ENCODE measurements around the gene RPLP2. TPM values are rescaled to one million over a fixed set of nuclear protein-coding genes. Genes with fewer than 3 reads are reported as not detected.

The RPLP2 gene
- total RNA-seq, 4 donors from 2014 or later: 555 to 1,150 (median 858) TPM

DNA sequence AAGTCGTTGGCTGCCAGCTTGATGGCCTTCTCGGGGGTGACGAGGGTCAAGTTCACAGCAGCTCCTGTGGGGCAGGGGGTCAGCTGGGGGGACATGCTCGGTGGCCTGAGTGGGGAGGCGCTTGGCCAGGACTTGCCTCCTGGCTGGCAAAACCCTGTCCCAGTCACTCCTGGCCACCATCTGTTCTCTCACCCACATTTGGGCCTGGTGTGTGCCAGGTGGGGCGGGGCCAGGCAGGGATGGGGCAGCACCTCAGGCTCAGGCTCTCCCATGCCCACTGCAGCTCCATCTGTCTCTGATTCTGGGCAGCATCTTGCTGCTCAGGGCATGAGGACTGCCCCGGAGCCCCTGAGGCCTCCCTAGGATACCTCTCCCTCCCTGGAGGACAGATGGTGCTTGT lies 16.2 kb upstream of the RPLP2 start:
- ATAC-seq (ENCODE audit: low FRiP score) (no peak), DNase-seq (ENCODE audit: low spot score) (no peak)
- TF ChIP-seq, protein P1, sequence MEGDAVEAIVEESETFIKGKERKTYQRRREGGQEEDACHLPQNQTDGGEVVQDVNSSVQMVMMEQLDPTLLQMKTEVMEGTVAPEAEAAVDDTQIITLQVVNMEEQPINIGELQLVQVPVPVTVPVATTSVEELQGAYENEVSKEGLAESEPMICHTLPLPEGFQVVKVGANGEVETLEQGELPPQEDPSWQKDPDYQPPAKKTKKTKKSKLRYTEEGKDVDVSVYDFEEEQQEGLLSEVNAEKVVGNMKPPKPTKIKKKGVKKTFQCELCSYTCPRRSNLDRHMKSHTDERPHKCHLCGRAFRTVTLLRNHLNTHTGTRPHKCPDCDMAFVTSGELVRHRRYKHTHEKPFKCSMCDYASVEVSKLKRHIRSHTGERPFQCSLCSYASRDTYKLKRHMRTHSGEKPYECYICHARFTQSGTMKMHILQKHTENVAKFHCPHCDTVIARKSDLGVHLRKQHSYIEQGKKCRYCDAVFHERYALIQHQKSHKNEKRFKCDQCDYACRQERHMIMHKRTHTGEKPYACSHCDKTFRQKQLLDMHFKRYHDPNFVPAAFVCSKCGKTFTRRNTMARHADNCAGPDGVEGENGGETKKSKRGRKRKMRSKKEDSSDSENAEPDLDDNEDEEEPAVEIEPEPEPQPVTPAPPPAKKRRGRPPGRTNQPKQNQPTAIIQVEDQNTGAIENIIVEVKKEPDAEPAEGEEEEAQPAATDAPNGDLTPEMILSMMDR (IDR thresholded peaks at IDR 0.05): no peak

DNA sequence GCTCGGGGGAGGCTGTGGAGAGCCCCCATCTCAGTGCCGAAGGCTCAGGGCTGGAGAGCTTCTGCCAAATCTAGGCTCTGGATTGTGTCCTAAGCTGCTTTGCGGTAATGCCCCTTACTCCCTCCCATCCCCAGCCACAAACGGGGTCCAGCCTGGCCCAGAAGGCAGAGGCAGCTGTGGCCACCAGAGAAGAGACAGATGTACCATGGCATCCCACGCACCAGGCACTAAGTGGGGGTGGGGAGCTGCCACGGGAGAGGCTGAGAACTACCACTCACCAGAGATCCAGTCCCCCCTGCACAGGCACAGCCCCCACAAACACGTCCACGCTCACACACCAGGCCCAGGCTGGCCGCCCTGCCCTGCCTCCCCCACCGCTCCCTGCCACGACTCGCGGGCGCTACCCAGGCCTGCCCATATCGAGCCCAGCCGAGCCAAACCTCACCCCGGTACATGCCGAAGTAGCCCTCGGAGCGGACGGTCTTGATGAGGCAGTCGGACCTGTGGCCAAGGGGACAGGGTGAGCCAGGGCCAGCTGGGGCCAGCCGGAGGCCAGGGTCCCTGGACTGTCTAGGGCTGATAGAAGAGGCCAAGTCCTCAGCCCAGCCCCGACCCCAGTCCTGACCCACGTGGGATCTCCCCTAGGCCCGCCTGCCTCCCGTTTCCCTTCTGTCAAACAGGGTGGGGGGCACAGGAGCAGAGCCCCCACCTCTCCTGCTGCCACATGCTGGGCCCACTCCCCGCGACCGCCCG lies 15.6 kb upstream of the RPLP2 start:
- ATAC-seq (ENCODE audit: low FRiP score): no peak
- TF ChIP-seq, protein P1 (IDR thresholded peaks at IDR 0.05): no peak
- DNase-seq (ENCODE audit: low spot score): no peak

DNA sequence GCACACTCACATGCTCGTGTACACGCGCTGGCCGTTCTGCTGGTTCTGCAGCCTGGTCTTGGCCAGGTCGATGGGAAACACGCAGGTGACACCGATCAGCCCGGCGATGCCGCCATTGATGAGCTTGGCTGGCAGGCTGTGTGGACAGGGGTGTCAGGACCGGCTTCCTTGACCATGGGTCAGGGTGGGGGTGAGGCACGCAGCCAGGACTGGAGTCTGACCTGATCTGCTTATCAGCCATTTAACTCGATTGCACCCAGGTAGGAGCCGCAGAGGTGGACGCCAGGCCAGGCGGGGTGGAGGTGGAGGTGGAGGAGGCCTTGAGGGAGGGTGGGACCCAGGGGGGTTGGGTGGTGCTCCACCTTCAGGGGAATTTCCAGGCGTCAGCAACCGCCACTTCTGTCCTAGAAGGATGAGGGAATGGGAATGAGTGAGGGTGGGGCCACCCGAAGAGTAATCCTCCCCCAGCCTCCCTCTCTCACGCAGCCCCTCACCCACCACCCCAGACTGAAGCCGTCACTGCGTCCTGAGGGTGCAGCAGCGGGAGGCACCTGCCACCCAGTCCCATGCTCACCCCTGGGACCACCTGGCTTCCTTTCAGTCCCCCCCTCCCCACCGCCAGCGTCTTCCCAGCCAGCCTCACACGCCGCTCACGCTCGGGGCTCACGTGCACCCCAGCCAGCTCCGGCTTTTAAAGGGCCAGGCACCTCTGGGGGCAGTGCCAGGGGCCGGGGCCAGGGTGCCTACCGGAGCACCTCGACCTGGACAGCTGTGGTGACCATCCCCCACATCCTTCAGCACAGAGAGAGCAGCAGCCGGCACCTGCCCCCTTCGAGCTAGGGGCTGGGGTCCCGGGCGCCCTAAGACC lies 14.8 kb upstream of the RPLP2 start:
- ATAC-seq (ENCODE audit: low FRiP score) (peak; percentile 7), DNase-seq (ENCODE audit: low spot score) (no peak)
- TF ChIP-seq, protein P1 (IDR thresholded peaks at IDR 0.05): no peak

DNA sequence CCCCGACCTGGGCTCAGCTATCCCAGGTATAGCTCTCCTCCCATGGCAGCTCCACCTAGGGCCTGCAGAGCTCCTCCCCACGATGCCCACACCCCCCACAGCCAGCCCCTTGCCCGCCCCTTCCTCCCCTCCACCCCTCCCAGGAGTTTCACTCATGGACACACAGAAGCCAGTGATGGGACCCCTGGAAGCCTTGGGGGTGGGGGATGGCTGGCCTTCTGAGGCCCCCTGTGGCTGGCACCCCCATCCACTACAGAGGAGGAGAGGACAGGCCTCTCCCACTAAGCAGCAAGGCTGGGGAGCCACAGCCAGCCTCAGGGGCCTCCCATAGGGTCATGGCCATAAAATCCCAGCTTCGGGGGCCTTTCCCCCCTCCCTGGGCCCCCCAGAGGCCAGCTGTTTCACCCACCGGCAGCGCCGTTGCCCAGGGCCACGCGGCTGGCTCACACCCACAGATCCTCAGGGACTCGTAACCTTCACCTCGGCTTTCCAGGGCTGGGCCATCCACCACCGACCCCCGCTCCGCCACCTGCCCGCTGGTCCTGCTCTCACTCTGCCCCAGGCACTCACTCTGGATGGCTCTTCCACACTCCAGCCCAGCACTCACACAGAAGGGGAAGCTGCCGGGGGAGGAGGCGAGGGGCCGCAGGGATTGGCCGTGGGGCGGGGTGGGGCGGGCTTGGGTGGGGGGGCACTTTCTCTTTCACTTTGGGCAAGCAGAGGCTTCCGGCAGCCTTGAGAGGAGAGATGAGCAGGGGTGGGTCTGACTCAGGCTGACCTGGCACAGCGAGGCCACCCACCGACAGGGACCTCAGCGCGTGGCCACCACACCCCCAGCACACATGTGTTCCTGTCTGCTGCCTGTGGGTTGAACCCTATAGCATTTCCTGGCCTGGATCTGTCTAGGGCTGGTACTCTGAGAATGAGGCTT lies 13.9 kb upstream of the RPLP2 start:
- ATAC-seq (ENCODE audit: low FRiP score) (peak; percentile 63), DNase-seq (ENCODE audit: low spot score) (no peak)
- TF ChIP-seq, protein P1 (IDR thresholded peaks at IDR 0.05): no peak

DNA sequence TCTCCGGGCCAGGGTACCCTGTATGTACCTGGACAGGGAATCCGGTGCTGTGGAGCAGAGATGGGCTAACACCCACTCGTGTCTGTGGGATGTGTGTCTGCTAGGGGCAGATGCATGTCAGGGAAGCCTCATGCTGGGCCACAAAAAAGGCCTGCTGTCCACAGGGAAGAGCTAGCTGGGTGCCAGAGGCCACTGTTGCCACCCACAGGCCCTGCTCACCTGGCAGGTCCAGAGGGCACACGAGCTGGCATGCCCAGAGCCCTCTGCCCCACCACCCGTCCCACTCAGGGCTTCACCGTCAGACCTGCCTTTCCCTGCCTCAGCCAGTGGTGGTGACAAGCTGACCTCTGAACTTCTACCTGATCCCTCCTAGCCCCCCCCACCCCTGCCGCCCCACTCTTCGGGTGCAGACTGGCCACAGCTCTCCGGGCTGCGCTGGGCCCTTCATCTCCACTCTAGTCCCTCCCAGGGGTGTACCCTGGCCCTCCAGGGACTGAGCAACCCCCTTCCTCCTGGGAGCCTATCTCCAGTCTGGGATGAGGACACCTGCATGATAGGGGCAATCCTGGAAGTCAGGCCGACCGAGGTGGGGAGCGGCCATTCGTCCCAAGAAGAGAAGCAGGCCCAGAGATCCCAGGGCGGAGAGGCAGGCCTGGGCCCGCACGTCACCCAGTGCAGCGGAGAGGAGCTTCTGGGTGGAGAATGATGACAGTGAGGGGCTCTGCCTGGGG lies 13.0 kb upstream of the RPLP2 start:
- TF ChIP-seq, protein P1 (IDR thresholded peaks at IDR 0.05): no peak
- ATAC-seq (ENCODE audit: low FRiP score): no peak
- no peak for DNase-seq (ENCODE audit: low spot score)

Measured in omental fat pad (tissue), 4 donors.